ENCODE measurements around the gene MTERF2.

The MTERF2 gene

DNA sequence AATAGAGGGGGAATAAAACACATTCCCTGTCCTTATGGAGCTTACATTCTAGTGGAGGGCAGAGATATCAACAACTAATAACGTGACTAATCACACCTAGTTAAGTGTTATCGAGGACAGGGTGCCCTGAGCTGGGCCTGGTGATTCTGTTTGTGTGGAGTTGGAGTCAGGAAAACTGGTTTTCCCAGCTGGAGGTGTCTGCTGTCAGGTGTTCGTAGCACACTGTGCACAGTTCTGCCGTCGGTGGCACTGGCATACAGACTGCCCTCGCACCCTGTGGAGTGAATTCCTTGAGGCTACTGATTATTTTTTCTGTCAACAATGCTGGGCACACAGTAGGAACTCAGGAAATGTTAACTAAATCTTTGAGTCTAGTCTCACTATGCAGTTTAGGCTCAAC lies 900 bp upstream of the MTERF2 start:
- Histone ChIP-seq H3K27ac (ENCODE audit: low read depth, low read length, severe bottlenecking) (peak overlapping the region; percentile 83), H3K4me1 (ENCODE audit: control insufficient read depth, insufficient read depth, low read length, poor library complexity, severe bottlenecking) (peaks cover 13% of the 10 kb centered on the region), H3K9me3 (ENCODE audit: control insufficient read depth, low read length) (no peaks in the 10 kb centered on the region), H3K4me3 (ENCODE audit: extremely low read depth, insufficient read depth, low read length, poor library complexity, severe bottlenecking) (no peak overlapping the region), H3K36me3 (ENCODE audit: control insufficient read depth, insufficient read depth, low read length) (peaks cover 20% of the 10 kb centered on the region)
- WGBS, 2 experiments (ENCODE audit: insufficient coverage in 2 of 2): 79 to 85% methylated on average over 5 of the region's 6 CpGs

DNA sequence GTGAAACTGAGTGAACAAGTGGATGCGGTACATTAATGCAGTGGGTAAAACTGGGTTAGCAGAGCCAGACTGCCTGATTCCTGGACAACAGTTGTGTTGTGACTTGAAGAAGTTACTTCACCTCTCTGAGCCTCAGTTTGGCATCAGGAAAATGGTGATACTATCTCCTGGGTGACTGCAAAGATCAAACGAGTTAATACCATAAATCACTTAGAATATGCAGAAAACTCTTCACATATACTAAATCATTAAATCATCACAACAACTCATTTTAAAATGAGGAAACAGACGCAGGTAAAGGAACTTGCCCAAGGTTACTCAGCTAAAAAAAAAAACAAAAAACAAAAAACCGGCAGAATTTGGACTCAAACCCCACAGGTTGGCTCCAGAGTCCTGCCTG lies 811 bp downstream of the MTERF2 start:
- H3K4me3 ChIP-seq (ENCODE audit: extremely low read depth, insufficient read depth, low read length, poor library complexity, severe bottlenecking): peak overlapping the region; percentile 67
- H3K4me1 ChIP-seq (ENCODE audit: control insufficient read depth, insufficient read depth, low read length, poor library complexity, severe bottlenecking): peaks cover 13% of the 10 kb centered on the region
- peak overlapping the region; percentile 83 for H3K27ac ChIP-seq (ENCODE audit: low read depth, low read length, severe bottlenecking)
- peaks cover 20% of the 10 kb centered on the region for H3K36me3 ChIP-seq (ENCODE audit: control insufficient read depth, insufficient read depth, low read length)
- no peaks in the 10 kb centered on the region for H3K9me3 ChIP-seq (ENCODE audit: control insufficient read depth, low read length)
- 60 to 68% methylated on average over 2 to 3 of the region's 4 CpGs for WGBS, 2 experiments (ENCODE audit: insufficient coverage in 2 of 2)

DNA sequence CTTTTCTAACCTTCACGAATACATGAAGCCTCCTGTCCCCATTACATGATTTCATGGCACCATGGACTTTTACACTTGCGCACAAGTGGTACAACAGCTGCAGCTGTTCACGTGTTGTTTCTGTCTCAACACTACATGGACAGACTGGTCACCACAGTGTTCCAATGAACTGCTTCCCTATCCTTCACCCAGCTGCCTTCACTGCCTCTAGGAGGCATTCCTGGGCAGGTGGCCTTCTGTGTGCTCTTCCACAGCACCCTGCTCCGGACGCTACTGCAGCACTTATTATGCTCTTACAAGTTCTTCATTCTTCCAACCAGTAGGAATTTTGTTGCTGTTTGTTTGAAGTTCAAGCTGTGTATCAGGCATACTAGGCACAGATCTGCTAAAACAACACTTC lies 1.5 kb downstream of the MTERF2 start:
- Histone ChIP-seq H3K4me3 (ENCODE audit: extremely low read depth, insufficient read depth, low read length, poor library complexity, severe bottlenecking) (no peak overlapping the region), H3K9me3 (ENCODE audit: control insufficient read depth, low read length) (no peaks in the 10 kb centered on the region), H3K4me1 (ENCODE audit: control insufficient read depth, insufficient read depth, low read length, poor library complexity, severe bottlenecking) (peaks cover 13% of the 10 kb centered on the region), H3K27ac (ENCODE audit: low read depth, low read length, severe bottlenecking) (no peak overlapping the region), H3K36me3 (ENCODE audit: control insufficient read depth, insufficient read depth, low read length) (peaks cover 20% of the 10 kb centered on the region)
- WGBS, 2 experiments (ENCODE audit: insufficient coverage in 2 of 2): 80 to 98% methylated on average over 4 of the region's 5 CpGs

DNA sequence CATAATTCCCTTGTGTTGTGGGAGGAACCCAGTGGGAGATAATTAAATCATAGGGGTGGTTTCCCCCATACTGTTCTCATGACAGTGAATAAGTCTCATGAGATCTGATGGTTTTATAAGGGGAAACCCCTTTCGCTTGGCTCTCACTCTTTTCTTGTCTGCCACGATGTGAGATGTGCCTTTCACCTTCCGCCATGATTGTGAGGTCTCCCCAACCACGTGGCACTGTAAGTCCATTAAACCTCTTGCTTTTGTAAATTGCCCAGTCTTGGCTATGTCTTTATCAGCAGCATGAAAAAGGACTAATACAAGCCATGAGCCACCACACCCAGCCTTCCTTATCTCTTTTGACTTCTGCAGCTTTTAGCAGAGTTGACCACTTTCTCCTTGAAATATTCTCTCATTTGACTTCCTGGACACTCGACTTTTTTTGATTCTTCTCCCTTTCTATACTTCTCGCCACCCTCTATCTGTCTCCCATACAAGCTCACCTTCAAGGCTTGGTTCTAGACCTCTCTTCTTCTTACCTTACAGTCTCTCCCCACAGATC lies 2.3 kb downstream of the MTERF2 start:
- peaks cover 22% of the 10 kb centered on the region for H3K36me3 ChIP-seq (ENCODE audit: control insufficient read depth, insufficient read depth, low read length)
- H3K27ac ChIP-seq (ENCODE audit: low read depth, low read length, severe bottlenecking): no peak overlapping the region
- H3K4me1 ChIP-seq (ENCODE audit: control insufficient read depth, insufficient read depth, low read length, poor library complexity, severe bottlenecking): peaks cover 13% of the 10 kb centered on the region
- no peak overlapping the region for H3K4me3 ChIP-seq (ENCODE audit: extremely low read depth, insufficient read depth, low read length, poor library complexity, severe bottlenecking)
- no peaks in the 10 kb centered on the region for H3K9me3 ChIP-seq (ENCODE audit: control insufficient read depth, low read length)
- WGBS, 2 experiments (ENCODE audit: insufficient coverage in 2 of 2): 94 to 100% methylated on average over 6 of the region's 6 CpGs

DNA sequence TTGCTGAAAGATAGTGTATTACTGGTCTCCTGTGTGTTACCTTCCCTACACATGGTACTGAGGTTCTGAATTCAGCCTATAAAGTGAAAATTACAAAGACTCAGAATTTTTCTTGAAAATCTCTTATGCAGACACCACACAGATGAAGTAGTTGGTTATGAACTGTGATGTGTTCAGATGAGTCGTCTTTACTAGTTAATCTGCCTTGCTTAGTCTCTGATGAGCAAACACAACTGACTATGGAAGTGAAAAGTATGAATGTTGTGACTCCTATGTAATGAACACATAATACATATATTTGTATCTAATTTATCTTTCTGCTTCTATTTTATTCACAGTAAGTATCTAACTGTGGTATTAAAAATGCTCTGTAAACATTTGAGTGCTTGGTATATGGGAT lies 4.7 kb downstream of the MTERF2 start:
- Histone ChIP-seq H3K9me3 (ENCODE audit: control insufficient read depth, low read length) (no peaks in the 10 kb centered on the region), H3K36me3 (ENCODE audit: control insufficient read depth, insufficient read depth, low read length) (peaks cover 34% of the 10 kb centered on the region), H3K4me3 (ENCODE audit: extremely low read depth, insufficient read depth, low read length, poor library complexity, severe bottlenecking) (no peak overlapping the region), H3K27ac (ENCODE audit: low read depth, low read length, severe bottlenecking) (no peak overlapping the region), H3K4me1 (ENCODE audit: control insufficient read depth, insufficient read depth, low read length, poor library complexity, severe bottlenecking) (peaks cover 4% of the 10 kb centered on the region)
- WGBS, 2 experiments (ENCODE audit: insufficient coverage in 2 of 2): no CpG with 5 or more reads among the region's 1 CpG

DNA sequence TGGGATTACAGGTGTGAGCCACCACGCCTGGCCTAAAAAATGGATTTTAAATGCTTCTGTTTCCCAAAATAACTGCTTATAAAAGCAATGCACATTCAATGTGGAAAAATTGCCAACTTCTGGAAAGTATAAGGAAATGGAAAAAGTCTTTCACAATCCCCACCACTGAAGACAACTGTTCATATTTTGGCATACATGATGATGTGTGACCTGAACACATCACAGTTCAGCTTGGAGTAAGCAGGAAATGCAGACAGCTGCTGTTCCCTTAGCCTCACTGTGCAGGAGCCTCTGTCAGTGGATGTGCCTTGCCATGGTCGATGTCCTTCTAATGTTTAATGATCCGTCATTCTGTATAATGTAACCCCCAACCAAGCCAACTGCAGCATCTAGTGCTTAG lies 5.2 kb downstream of the MTERF2 start:
- H3K4me1 ChIP-seq (ENCODE audit: control insufficient read depth, insufficient read depth, low read length, poor library complexity, severe bottlenecking): peaks cover 4% of the 10 kb centered on the region
- peaks cover 34% of the 10 kb centered on the region for H3K36me3 ChIP-seq (ENCODE audit: control insufficient read depth, insufficient read depth, low read length)
- 100% methylated on average over 2 of the region's 3 CpGs; no CpG with 5 or more reads in 1 of the 2 experiments for WGBS, 2 experiments (ENCODE audit: insufficient coverage in 2 of 2)

DNA sequence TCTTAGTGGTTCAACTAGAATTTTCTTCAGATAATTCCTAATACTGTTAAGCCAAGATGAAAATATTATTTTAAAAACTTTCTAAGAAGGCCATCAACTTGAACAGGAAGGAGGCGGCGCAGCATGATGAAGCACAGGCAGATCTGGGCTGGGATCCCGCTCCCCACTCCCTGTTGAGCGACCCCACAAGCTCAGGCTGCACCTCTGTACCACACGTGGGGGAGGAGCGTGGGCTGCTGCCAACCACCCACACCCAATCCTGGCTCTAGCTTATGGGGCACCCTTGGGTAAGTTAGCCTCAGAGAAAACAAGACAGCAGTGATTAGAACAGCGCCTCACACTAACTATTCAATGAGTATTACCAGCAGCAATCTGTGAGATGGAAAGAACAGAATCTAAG lies 6.0 kb downstream of the MTERF2 start:
- no peaks in the 10 kb centered on the region for H3K9me3 ChIP-seq (ENCODE audit: control insufficient read depth, low read length)
- no peak overlapping the region for H3K4me3 ChIP-seq (ENCODE audit: extremely low read depth, insufficient read depth, low read length, poor library complexity, severe bottlenecking)
- H3K27ac ChIP-seq (ENCODE audit: low read depth, low read length, severe bottlenecking): no peak overlapping the region
- 86 to 89% methylated on average over 4 to 5 of the region's 7 CpGs for WGBS, 2 experiments (ENCODE audit: insufficient coverage in 2 of 2)
- H3K4me1 ChIP-seq (ENCODE audit: control insufficient read depth, insufficient read depth, low read length, poor library complexity, severe bottlenecking): peaks cover 3% of the 10 kb centered on the region
- H3K36me3 ChIP-seq (ENCODE audit: control insufficient read depth, insufficient read depth, low read length): peaks cover 34% of the 10 kb centered on the region

More for the DNA sequence above, 5.2 kb downstream of the MTERF2 start:
- no peaks in the 10 kb centered on the region for H3K9me3 ChIP-seq (ENCODE audit: control insufficient read depth, low read length)
- no peak overlapping the region for H3K4me3 ChIP-seq (ENCODE audit: extremely low read depth, insufficient read depth, low read length, poor library complexity, severe bottlenecking)
- no peak overlapping the region for H3K27ac ChIP-seq (ENCODE audit: low read depth, low read length, severe bottlenecking)

DNA sequence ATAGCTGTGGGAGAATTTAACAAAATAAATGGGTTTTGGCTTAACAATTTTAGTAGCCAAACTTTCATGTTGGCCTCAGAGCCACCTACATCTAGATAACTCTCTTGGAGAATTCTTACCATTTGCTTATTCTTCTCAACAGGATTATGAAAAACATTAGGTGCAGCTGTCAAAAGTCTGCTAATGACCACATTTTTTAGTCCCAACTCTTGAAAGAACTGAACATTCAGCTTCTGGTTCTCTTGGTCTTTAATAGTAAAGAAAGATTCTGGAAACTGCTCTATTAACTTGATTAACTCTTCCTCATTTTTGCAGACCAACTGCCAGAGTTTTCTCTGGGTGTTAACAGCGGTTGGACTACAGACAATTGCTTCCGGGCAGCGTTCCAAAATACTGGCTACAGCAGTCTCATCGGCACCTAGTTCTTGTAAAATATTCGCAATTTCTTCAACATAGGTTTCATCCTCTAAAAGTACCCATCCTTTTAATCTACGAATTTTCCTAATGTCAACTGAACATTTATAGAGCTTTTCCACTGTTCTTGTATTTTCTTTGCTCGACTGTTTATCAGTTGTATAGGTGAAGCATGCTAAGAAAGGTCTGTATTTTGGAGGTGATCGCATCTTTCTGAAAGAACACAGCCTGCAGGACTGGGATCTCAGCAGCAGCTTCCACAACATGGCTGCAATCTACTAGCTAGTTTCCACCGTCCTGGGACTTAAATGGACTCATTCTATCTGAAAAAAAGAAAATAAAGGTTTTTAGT lies 8.7 kb downstream of the MTERF2 start:
- 92% methylated on average over 5 to 7 of the region's 9 CpGs for WGBS, 2 experiments (ENCODE audit: insufficient coverage in 2 of 2)
- no peak overlapping the region for H3K27ac ChIP-seq (ENCODE audit: low read depth, low read length, severe bottlenecking)
- no peaks in the 10 kb centered on the region for H3K4me1 ChIP-seq (ENCODE audit: control insufficient read depth, insufficient read depth, low read length, poor library complexity, severe bottlenecking)

DNA sequence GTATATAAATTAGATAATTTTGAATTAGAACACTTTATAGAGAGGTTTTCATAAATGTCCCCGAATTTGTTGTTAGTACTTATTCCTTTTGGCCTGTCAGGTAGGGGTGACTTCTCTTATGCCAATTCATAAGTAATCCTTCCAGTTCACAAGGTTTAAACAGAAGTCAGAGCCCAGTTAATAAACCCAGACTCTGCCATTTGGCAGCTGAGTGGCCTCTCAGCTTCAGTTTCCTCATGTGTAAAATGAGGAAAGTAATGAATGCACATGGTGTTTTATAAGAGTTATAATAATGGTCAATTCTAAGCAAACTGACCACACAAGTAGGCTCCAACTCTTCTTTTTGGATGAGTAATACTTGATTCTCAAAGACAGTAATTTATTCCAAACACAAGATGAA lies 10.3 kb downstream of the MTERF2 start:
- WGBS, 2 experiments (ENCODE audit: insufficient coverage in 2 of 2): no CpG with 5 or more reads among the region's 1 CpG
- Histone ChIP-seq H3K27ac (ENCODE audit: low read depth, low read length, severe bottlenecking) (no peak overlapping the region), H3K4me1 (ENCODE audit: control insufficient read depth, insufficient read depth, low read length, poor library complexity, severe bottlenecking) (no peaks in the 10 kb centered on the region)

More for the DNA sequence above, 8.7 kb downstream of the MTERF2 start:
- Histone ChIP-seq H3K36me3 (ENCODE audit: control insufficient read depth, insufficient read depth, low read length) (peaks cover 32% of the 10 kb centered on the region), H3K4me3 (ENCODE audit: extremely low read depth, insufficient read depth, low read length, poor library complexity, severe bottlenecking) (no peak overlapping the region), H3K9me3 (ENCODE audit: control insufficient read depth, low read length) (no peaks in the 10 kb centered on the region)

DNA sequence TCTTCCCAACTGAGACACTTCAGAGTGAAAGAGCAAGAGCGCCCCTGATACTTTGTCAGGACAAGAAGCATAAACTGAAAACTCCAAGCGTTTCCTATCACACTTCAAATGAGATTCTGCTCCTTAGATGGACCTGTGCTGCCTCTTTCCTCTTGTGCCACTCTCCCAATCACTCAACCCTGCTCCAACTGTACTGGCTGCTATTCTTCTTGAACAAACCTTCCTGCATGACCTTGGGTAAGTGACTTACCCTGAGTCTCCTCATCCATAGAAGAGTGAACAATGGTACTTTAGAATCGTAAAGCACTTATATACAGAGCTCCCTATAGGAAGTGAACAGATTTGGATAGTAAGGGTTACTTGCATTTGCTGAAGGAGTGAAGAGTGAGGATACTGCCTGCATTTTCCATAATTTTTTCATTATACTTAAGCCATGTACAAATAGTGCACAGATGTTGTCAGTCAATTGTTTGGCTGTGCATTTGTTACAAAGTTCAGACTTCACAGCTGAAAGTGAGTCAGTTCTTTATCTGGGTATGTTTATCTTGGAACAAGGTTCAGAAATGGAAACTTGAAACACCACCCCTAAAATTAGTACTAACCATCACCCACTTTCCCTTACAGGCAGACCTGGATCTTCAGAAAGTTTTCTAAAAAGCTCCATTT lies 10.8 kb downstream of the MTERF2 start:
- Histone ChIP-seq H3K4me3 (ENCODE audit: extremely low read depth, insufficient read depth, low read length, poor library complexity, severe bottlenecking) (no peak overlapping the region), H3K9me3 (ENCODE audit: control insufficient read depth, low read length) (no peaks in the 10 kb centered on the region), H3K36me3 (ENCODE audit: control insufficient read depth, insufficient read depth, low read length) (peaks cover 38% of the 10 kb centered on the region), H3K27ac (ENCODE audit: low read depth, low read length, severe bottlenecking) (no peak overlapping the region), H3K4me1 (ENCODE audit: control insufficient read depth, insufficient read depth, low read length, poor library complexity, severe bottlenecking) (no peaks in the 10 kb centered on the region)
- WGBS, 2 experiments (ENCODE audit: insufficient coverage in 2 of 2): 90 to 96% methylated on average over 2 of the region's 3 CpGs

More for the DNA sequence above, 10.3 kb downstream of the MTERF2 start:
- no peaks in the 10 kb centered on the region for H3K9me3 ChIP-seq (ENCODE audit: control insufficient read depth, low read length)
- no peak overlapping the region for H3K4me3 ChIP-seq (ENCODE audit: extremely low read depth, insufficient read depth, low read length, poor library complexity, severe bottlenecking)
- peaks cover 35% of the 10 kb centered on the region for H3K36me3 ChIP-seq (ENCODE audit: control insufficient read depth, insufficient read depth, low read length)

DNA sequence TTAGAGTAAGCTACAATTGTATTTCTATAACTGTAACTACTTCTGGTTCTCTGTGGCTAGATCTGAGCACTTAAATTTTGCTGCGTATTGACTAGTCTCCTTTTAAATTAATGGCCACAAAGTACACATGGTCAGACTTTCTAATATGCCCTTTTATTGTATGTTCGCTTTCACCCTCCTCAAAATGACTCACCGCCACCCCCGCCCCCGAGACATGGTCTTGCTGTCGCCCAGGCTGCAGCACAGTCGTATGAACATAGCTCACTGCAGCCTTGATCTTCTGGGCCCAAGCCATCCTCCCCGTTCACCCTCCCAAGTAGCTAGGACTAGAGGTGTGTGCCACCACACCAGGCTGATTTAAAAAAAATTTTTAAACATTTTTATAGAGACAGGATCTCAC lies 11.8 kb downstream of the MTERF2 start:
- H3K4me3 ChIP-seq (ENCODE audit: extremely low read depth, insufficient read depth, low read length, poor library complexity, severe bottlenecking): no peak overlapping the region
- no peaks in the 10 kb centered on the region for H3K4me1 ChIP-seq (ENCODE audit: control insufficient read depth, insufficient read depth, low read length, poor library complexity, severe bottlenecking)
- H3K27ac ChIP-seq (ENCODE audit: low read depth, low read length, severe bottlenecking): no peak overlapping the region
- WGBS, 2 experiments (ENCODE audit: insufficient coverage in 2 of 2): 94% methylated on average over 7 of the region's 8 CpGs
- H3K9me3 ChIP-seq (ENCODE audit: control insufficient read depth, low read length): no peaks in the 10 kb centered on the region
- peaks cover 46% of the 10 kb centered on the region for H3K36me3 ChIP-seq (ENCODE audit: control insufficient read depth, insufficient read depth, low read length)
